Liver (tissue), 9 donors: ENCODE measurements around the gene SPTB. TPM values are rescaled to one million over a fixed set of nuclear protein-coding genes. Genes with fewer than 3 reads are reported as not detected.

ENCODE experiments used
- DNase-seq: peaks from one replicate; pipeline ENCODE4 v3.0.0-alpha.2; 2017; ENCODE audit warnings: low spot score
- H3K27ac ChIP-seq, 2 donors: one replicate each; pipeline ENCODE4 v1.7.0; 2013; ENCODE audit warnings: inconsistent platforms in 2 of 2, low read length in 2 of 2, control low read depth in 1 of 2, low read depth in 1 of 2, mild to moderate bottlenecking in 1 of 2
- H3K27me3 ChIP-seq, 4 donors: one replicate each; pipeline versions ENCODE4 v1.6.1 to v1.7.0; 2013; ENCODE audit warnings: low read length in 3 of 4, inconsistent platforms in 1 of 4, mild to moderate bottlenecking in 1 of 4, moderate library complexity in 1 of 4; ENCODE audit not compliant: control insufficient read depth in 4 of 4, insufficient read depth in 4 of 4
- H3K36me3 ChIP-seq, 4 donors: one replicate each; pipeline versions ENCODE4 v1.6.1 to v1.7.0; 2013; ENCODE audit warnings: low read length in 3 of 4, mild to moderate bottlenecking in 3 of 4, low read depth in 1 of 4, moderate library complexity in 1 of 4; ENCODE audit not compliant: control insufficient read depth in 4 of 4, insufficient read depth in 3 of 4
- H3K4me1 ChIP-seq, 4 donors: one replicate each; pipeline versions ENCODE4 v1.6.1 to v1.7.0; 2013; ENCODE audit warnings: low read length in 3 of 4, mild to moderate bottlenecking in 3 of 4, moderate library complexity in 1 of 4; ENCODE audit not compliant: control insufficient read depth in 4 of 4, insufficient read depth in 4 of 4
- H3K4me3 ChIP-seq, 3 donors: one replicate each; pipeline versions ENCODE4 v1.6.1 to v1.7.0; 2013; ENCODE audit warnings: low read length in 3 of 3, control low read depth in 1 of 3, low read depth in 1 of 3, mild to moderate bottlenecking in 1 of 3
- H3K9ac ChIP-seq, 2 donors: one replicate each; pipeline ENCODE4 v1.7.0; 2013; ENCODE audit warnings: low read length in 2 of 2, mild to moderate bottlenecking in 2 of 2, moderate library complexity in 2 of 2, control low read depth in 1 of 2, low read depth in 1 of 2
- H3K9me3 ChIP-seq, 4 donors: one replicate each; pipeline versions ENCODE4 v1.6.1 to v1.7.0; 2013; ENCODE audit warnings: low read length in 3 of 4; ENCODE audit not compliant: control insufficient read depth in 4 of 4
- ATF3 ChIP-seq: IDR thresholded peaks from 2 replicates; pipeline ENCODE4 v1.6.1; 2016; ENCODE audit warnings: antibody characterized with exemption
- CTCF ChIP-seq: fragments of 150-350 bp; IDR thresholded peaks from 2 replicates; pipeline ENCODE4 v1.5.1; 2017; ENCODE audit warnings: improper control_type of control experiment, low read depth, low read length; ENCODE audit not compliant: missing input control
- EGR1 ChIP-seq, 2 donors: IDR thresholded peaks; 2 replicates each; pipeline ENCODE4 v1.6.1; 2016 to 2018; ENCODE audit warnings: antibody characterized with exemption in 2 of 2, low read depth in 2 of 2
- FOXA1 ChIP-seq: IDR thresholded peaks from 2 replicates; pipeline ENCODE4 v1.6.1; 2016; ENCODE audit warnings: antibody characterized with exemption
- FOXA2 ChIP-seq: IDR thresholded peaks from 2 replicates; pipeline ENCODE4 v1.6.1; 2016; ENCODE audit warnings: antibody characterized with exemption
- GABPA ChIP-seq, 2 donors: IDR thresholded peaks in 1 of 2; conservative IDR thresholded peaks in 1 of 2; 2 replicates each; pipeline ENCODE4 v1.6.1; 2016; ENCODE audit warnings: antibody characterized with exemption in 2 of 2, mild to moderate bottlenecking in 1 of 2, moderate library complexity in 1 of 2
- HNF4A ChIP-seq, 2 donors: conservative IDR thresholded peaks; 2 replicates each; pipeline ENCODE4 v1.6.1; 2016; ENCODE audit warnings: antibody characterized with exemption in 2 of 2, mild to moderate bottlenecking in 2 of 2
- HNF4G ChIP-seq: IDR thresholded peaks from 2 replicates; pipeline ENCODE4 v1.6.1; 2016; ENCODE audit warnings: antibody characterized with exemption
- JUND ChIP-seq, 2 donors: IDR thresholded peaks; 2 replicates each; pipeline ENCODE4 v1.6.1; 2016; ENCODE audit warnings: antibody characterized with exemption in 2 of 2
- MAX ChIP-seq: IDR thresholded peaks from 2 replicates; pipeline ENCODE4 v1.6.1; 2016; ENCODE audit warnings: antibody characterized with exemption
- NR2F2 ChIP-seq: IDR thresholded peaks from 2 replicates; pipeline ENCODE4 v1.6.1; 2016; ENCODE audit warnings: antibody characterized with exemption
- RAD21 ChIP-seq, 2 donors: IDR thresholded peaks; 2 replicates each; pipeline ENCODE4 v1.6.1; 2016; ENCODE audit warnings: antibody characterized with exemption in 2 of 2, mild to moderate bottlenecking in 2 of 2
- REST ChIP-seq: IDR thresholded peaks from 2 replicates; pipeline ENCODE4 v1.6.1; 2016; ENCODE audit warnings: antibody characterized with exemption, mild to moderate bottlenecking
- RXRA ChIP-seq, 2 donors: IDR thresholded peaks; 2 replicates each; pipeline ENCODE4 v1.6.1; 2017 to 2018; ENCODE audit warnings: antibody characterized with exemption in 2 of 2, mild to moderate bottlenecking in 1 of 2
- SP1 ChIP-seq: IDR thresholded peaks from 2 replicates; pipeline ENCODE4 v1.6.1; 2018; ENCODE audit warnings: antibody characterized with exemption, mild to moderate bottlenecking
- YY1 ChIP-seq: IDR thresholded peaks from 2 replicates; pipeline ENCODE4 v1.6.1; 2016; ENCODE audit warnings: antibody characterized with exemption, mild to moderate bottlenecking
- WGBS: extraction: QIAGEN DNeasy Blood & Tissue Kit; methylation state at CpG from one replicate; pipeline ENCODE4 v1.1.7; 2013; 5-methylcytosine and 5-hydroxymethylcytosine counted together
- polyA plus RNA-seq, 2 donors: library from polyadenylated mRNA; stranded (reverse) in 1 of 2; unstranded in 1 of 2; fragments of 200-250 nt in 1 of 2; fragments of >200 nt in 1 of 2; fragmentation: Nextera tagmentation in 1 of 2; extraction: Ambion mirVana in 1 of 2; gene quantifications; one replicate each; pipeline versions ENCODE4 v1.2.1 to v1.2.3, GENCODE V29; 2013 to 2015
- total RNA-seq, 2 donors: library from RNA; depleted of rRNA; stranded (reverse); fragments of >200 nt; gene quantifications; one replicate each; pipeline ENCODE4 v1.2.3, GENCODE V29; 2014
- donor health status: healthy.
- donor health status: healthy.
- donor health status: healthy.
- donor health status: healthy.
- donor health status: healthy.

Gene SPTB
- total and polyA plus RNA-seq, 4 donors, result 0.12 to 332 (median 0.26) TPM

- no peak overlapping the region for H3K9ac ChIP-seq
- H3K4me1 ChIP-seq, result peaks cover 0 to 4% (median under 1%) of the 10 kb centered on the region in 4 donors
- H3K4me3 ChIP-seq, result no peak overlapping the region
- H3K27ac ChIP-seq, result no peak overlapping the region
- 97% methylated on average over 12 of the region's 12 CpGs for WGBS
- H3K36me3 ChIP-seq, result peaks cover 12 to 52% (median 34%) of the 10 kb centered on the region in 4 donors
- TF ChIP-seq JUND (IDR thresholded peaks at IDR 0.05), result no peak
- TF ChIP-seq SP1, result no peak
- no peak for TF ChIP-seq RAD21 (IDR thresholded peaks at IDR 0.05)
- TF ChIP-seq GABPA (IDR thresholded peaks at IDR 0.05 in 1 of 2, conservative IDR thresholded peaks at IDR 0.05 in 1 of 2), result no peak
- TF ChIP-seq EGR1 (IDR thresholded peaks at IDR 0.05; ENCODE audit: low read depth in 2 of 2), result no peak
- no peak for TF ChIP-seq FOXA2
- TF ChIP-seq HNF4A (conservative IDR thresholded peaks at IDR 0.05), result no peak
- no peak for TF ChIP-seq CTCF
- TF ChIP-seq NR2F2, result no peak
- TF ChIP-seq YY1, result no peak
- no peak for TF ChIP-seq HNF4G
- DNase-seq, result no peak
- no peaks in the 10 kb centered on the region for H3K9me3 ChIP-seq
- H3K27me3 ChIP-seq, result no peaks in the 10 kb centered on the region
These were observed 149.0 kb downstream of the SPTB start for GRCh38 chr14:64730681-64731080.

- Histone ChIP-seq H3K9ac (no peak overlapping the region), H3K4me1 (peaks cover 0 to 4% (median 2%) of the 10 kb centered on the region in 4 donors), H3K9me3 (no peaks in the 10 kb centered on the region), H3K4me3 (no peak overlapping the region), H3K27ac (no peak overlapping the region), H3K27me3 (no peaks in the 10 kb centered on the region), H3K36me3 (peaks cover 12 to 52% (median 34%) of the 10 kb centered on the region in 4 donors)
- TF ChIP-seq FOXA2 (no peak), FOXA1 (no peak), HNF4G (no peak), YY1 (no peak), ATF3 (no peak)
- WGBS, result 91% methylated on average over 1 of the region's 1 CpG
- no peak for DNase-seq
These were observed 149.7 kb downstream of the SPTB start for GRCh38 chr14:64730061-64730440.

GRCh38 chr14:64729386-64730060 lies 150.2 kb downstream of the SPTB start:
- no peak overlapping the region for H3K27ac ChIP-seq
- H3K27me3 ChIP-seq, result no peaks in the 10 kb centered on the region
- peaks cover 0 to 9% (median 4%) of the 10 kb centered on the region in 4 donors for H3K4me1 ChIP-seq
- no peak overlapping the region for H3K9ac ChIP-seq
- no peak for DNase-seq
- H3K9me3 ChIP-seq, result no peaks in the 10 kb centered on the region
- peaks cover 12 to 52% (median 34%) of the 10 kb centered on the region in 4 donors for H3K36me3 ChIP-seq
- H3K4me3 ChIP-seq, result no peak overlapping the region
- TF ChIP-seq SP1 (no peak), MAX (no peak), GABPA (IDR thresholded peaks at IDR 0.05 in 1 of 2, conservative IDR thresholded peaks at IDR 0.05 in 1 of 2) (no peak), RXRA (IDR thresholded peaks at IDR 0.05) (no peak), JUND (IDR thresholded peaks at IDR 0.05) (no peak), REST (no peak), EGR1 (IDR thresholded peaks at IDR 0.05; ENCODE audit: low read depth in 2 of 2) (no peak), ATF3 (no peak)
- WGBS, result 74% methylated on average over 5 of the region's 5 CpGs
